HAP-1 (cell line): ENCODE results near the gene GULP1.
A peak's percentile ranks its signal among the peaks of the same experiment; 100 is the strongest.

Source experiments
- DNase-seq, 2 experiments: peaks; one replicate each; pipeline ENCODE4 v3.0.0-alpha.2; 2016 to 2020; ENCODE audit warnings: low spot score in 2 of 2
- H3K27me3 ChIP-seq: fragments of 250-450 bp; sonication (Bioruptor Pico); 2 replicates; pipeline ENCODE4 v1.5.1; 2020; ENCODE audit warnings: low read depth, mild to moderate bottlenecking, moderate library complexity
- H3K36me3 ChIP-seq: fragments of 250-450 bp; sonication (Bioruptor Pico); replicated peaks from 2 replicates; pipeline ENCODE4 v1.5.1; 2020; ENCODE audit warnings: mild to moderate bottlenecking
- H3K4me1 ChIP-seq: fragments of 250-450 bp; sonication (Bioruptor Pico); 2 replicates; pipeline ENCODE4 v1.5.1; 2020; ENCODE audit warnings: mild to moderate bottlenecking
- H3K4me3 ChIP-seq: fragments of 250-450 bp; sonication (Bioruptor Pico); 2 replicates; pipeline ENCODE4 v1.5.1; 2020; ENCODE audit warnings: mild to moderate bottlenecking, moderate library complexity
- H3K9me3 ChIP-seq: fragments of 250-450 bp; sonication (Bioruptor Pico); 2 replicates; pipeline ENCODE4 v1.5.1; 2020; ENCODE audit warnings: mild to moderate bottlenecking, moderate library complexity
- in situ Hi-C: fragments of 300-500 bp; cut with MboI; formaldehyde crosslinking; loops from 3 replicates; pipeline ENCODE4 v1.14.3; 2020; ENCODE audit warnings: low sequenced_read_pairs, inconsistent platforms, mixed read lengths

GULP1 gene

DNA sequence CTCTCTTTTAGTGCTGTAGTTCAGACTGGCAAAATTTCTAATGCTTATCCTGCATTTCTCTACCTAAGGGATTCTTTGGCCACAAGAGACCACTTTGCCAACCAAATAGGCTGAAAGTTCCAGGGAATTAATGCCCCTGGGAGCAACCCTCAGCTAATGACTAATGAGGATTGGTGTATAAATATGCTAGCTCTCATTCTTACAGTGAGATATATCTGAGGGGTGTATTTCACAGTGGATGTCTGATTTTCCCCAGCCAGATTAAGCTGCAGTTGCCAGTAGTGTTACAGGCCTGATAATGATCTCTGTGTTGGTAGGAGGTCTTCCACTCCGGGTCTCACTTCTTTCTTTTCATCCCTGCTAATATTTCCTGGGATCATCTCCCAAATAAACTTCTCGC, 90.4 kb downstream of the GULP1 start:
- no peak overlapping the region for H3K4me3 ChIP-seq
- peaks cover 5% of the 10 kb centered on the region for H3K4me1 ChIP-seq
- H3K9me3 ChIP-seq: peaks cover 2% of the 10 kb centered on the region; the same call in 1 of the 2 replicates
- no peaks in the 10 kb centered on the region for H3K27me3 ChIP-seq
- H3K36me3 ChIP-seq: peaks cover 13% of the 10 kb centered on the region
- no peak for DNase-seq
- in situ Hi-C loops: no loop called here

GRCh38 chr2:188383158-188383557, 91.5 kb downstream of the GULP1 start:
- H3K4me1 ChIP-seq: peaks cover 5% of the 10 kb centered on the region
- H3K9me3 ChIP-seq: peaks cover 2% of the 10 kb centered on the region; the same call in 1 of the 2 replicates
- no peaks in the 10 kb centered on the region for H3K27me3 ChIP-seq
- in situ Hi-C loops: no loop called here
- H3K4me3 ChIP-seq: no peak overlapping the region
- peaks cover 13% of the 10 kb centered on the region for H3K36me3 ChIP-seq
- no peak for DNase-seq

DNA sequence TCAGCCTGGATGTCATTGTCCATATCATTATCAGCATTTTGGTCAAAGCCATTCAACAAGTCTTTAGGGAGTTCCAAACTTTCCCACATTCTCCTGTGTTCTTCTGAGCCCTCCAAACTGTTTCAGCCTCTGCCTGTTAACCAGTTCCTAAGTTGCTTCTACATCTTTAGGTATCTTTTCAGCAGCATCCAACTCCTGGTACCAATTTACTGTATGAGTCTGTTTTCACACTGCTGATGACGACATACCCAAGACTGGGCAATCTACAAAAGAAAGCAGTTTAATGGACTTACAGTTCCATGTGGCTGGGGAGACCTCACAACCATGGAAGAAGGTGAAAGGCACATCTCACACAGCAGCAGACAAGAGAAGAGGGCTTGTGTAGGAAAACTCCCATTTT, 94.2 kb downstream of the GULP1 start:
- Histone ChIP-seq H3K27me3 (no peaks in the 10 kb centered on the region), H3K4me3 (no peak overlapping the region), H3K36me3 (peaks cover 13% of the 10 kb centered on the region)

DNA sequence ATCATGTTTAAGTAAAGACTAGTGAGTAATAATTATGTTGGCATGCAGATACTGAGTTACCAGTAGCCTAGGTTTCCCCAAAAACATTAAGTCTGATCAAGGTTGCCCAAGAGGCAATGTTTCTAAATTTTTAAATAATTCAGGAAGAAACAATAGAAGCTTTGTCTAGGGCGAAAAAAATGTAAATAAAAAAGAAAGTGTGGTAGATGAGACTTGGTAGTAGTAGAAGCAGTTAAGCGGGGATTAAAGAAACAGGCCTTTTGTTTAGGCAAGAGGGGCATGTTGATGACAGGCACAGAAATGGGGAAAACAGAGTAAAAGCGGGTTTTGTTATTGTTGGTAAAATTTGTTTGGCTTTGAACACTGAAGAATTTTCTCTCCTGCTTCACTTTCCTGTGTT, 97.2 kb downstream of the GULP1 start:
- no peak for DNase-seq
- peaks cover 13% of the 10 kb centered on the region for H3K36me3 ChIP-seq
- H3K9me3 ChIP-seq: peaks cover 8% of the 10 kb centered on the region
- H3K27me3 ChIP-seq: no peaks in the 10 kb centered on the region
- peaks cover 4% of the 10 kb centered on the region for H3K4me1 ChIP-seq
- no peak overlapping the region for H3K4me3 ChIP-seq
- in situ Hi-C loops: no loop called here

More for the DNA sequence above, 94.2 kb downstream of the GULP1 start:
- in situ Hi-C loops: no loop called here
- Histone ChIP-seq H3K4me1 (peaks cover 8% of the 10 kb centered on the region), H3K9me3 (peaks cover 2% of the 10 kb centered on the region)
- DNase-seq: no peak

- peaks cover 6% of the 10 kb centered on the region; the same call in 1 of the 2 replicates for H3K9me3 ChIP-seq
- no peak for DNase-seq
- in situ Hi-C loops: no loop called here
- no peaks in the 10 kb centered on the region for H3K27me3 ChIP-seq
- H3K4me3 ChIP-seq: no peak overlapping the region
- H3K36me3 ChIP-seq: no peaks in the 10 kb centered on the region; the same call in 1 of the 2 replicates
- peaks cover 4% of the 10 kb centered on the region for H3K4me1 ChIP-seq
Measured at GRCh38 chr2:188391354-188391753, 99.7 kb downstream of the GULP1 start.

- Histone ChIP-seq H3K4me1 (no peaks in the 10 kb centered on the region), H3K9me3 (peaks cover 6% of the 10 kb centered on the region; the same call in 1 of the 2 replicates), H3K4me3 (no peak overlapping the region), H3K27me3 (no peaks in the 10 kb centered on the region), H3K36me3 (no peaks in the 10 kb centered on the region; the same call in 1 of the 2 replicates)
- in situ Hi-C loops: no loop called here
- no peak for DNase-seq
Measured at GRCh38 chr2:188394931-188395472, 103.3 kb downstream of the GULP1 start.

- Histone ChIP-seq H3K9me3 (peaks cover 4% of the 10 kb centered on the region; the same call in 1 of the 2 replicates), H3K36me3 (no peaks in the 10 kb centered on the region; the same call in 1 of the 2 replicates), H3K27me3 (no peaks in the 10 kb centered on the region), H3K4me3 (no peak overlapping the region), H3K4me1 (no peaks in the 10 kb centered on the region)
- in situ Hi-C loops: no loop called here
- peak in 1 of 2 experiments; percentile 15 for DNase-seq
Measured at GRCh38 chr2:188395903-188396689, 104.4 kb downstream of the GULP1 start.

GRCh38 chr2:188399159-188399558, 107.5 kb downstream of the GULP1 start:
- no peak overlapping the region for H3K4me3 ChIP-seq
- H3K9me3 ChIP-seq: no peaks in the 10 kb centered on the region
- H3K27me3 ChIP-seq: no peaks in the 10 kb centered on the region
- DNase-seq: no peak
- H3K36me3 ChIP-seq: no peaks in the 10 kb centered on the region
- in situ Hi-C loops: no loop called here
- no peaks in the 10 kb centered on the region for H3K4me1 ChIP-seq

- Histone ChIP-seq H3K27me3 (no peaks in the 10 kb centered on the region), H3K4me1 (no peaks in the 10 kb centered on the region), H3K4me3 (no peak overlapping the region), H3K36me3 (no peaks in the 10 kb centered on the region), H3K9me3 (no peaks in the 10 kb centered on the region)
- in situ Hi-C loops: no loop called here
- DNase-seq: no peak
Measured at GRCh38 chr2:188403676-188404075, 112.0 kb downstream of the GULP1 start.

- no peaks in the 10 kb centered on the region for H3K36me3 ChIP-seq
- no peak for DNase-seq
- no peaks in the 10 kb centered on the region for H3K27me3 ChIP-seq
- H3K4me1 ChIP-seq: no peaks in the 10 kb centered on the region
- in situ Hi-C loops: no loop called here
- no peaks in the 10 kb centered on the region for H3K9me3 ChIP-seq
- H3K4me3 ChIP-seq: no peak overlapping the region
Measured at GRCh38 chr2:188404341-188405004, 112.8 kb downstream of the GULP1 start.

- Histone ChIP-seq H3K4me3 (no peak overlapping the region), H3K4me1 (no peaks in the 10 kb centered on the region), H3K36me3 (no peaks in the 10 kb centered on the region), H3K9me3 (no peaks in the 10 kb centered on the region), H3K27me3 (no peaks in the 10 kb centered on the region)
- in situ Hi-C loops: no loop called here
- no peak for DNase-seq
Measured at GRCh38 chr2:188406414-188406813, 114.7 kb downstream of the GULP1 start.

- H3K4me1 ChIP-seq: peaks cover 12% of the 10 kb centered on the region
- in situ Hi-C loops: no loop called here
- no peaks in the 10 kb centered on the region for H3K9me3 ChIP-seq
- DNase-seq: no peak
- H3K36me3 ChIP-seq: no peaks in the 10 kb centered on the region
- no peaks in the 10 kb centered on the region for H3K27me3 ChIP-seq
- no peak overlapping the region for H3K4me3 ChIP-seq
Measured at GRCh38 chr2:188410504-188411235, 119.0 kb downstream of the GULP1 start.

GRCh38 chr2:188412190-188412589, 120.5 kb downstream of the GULP1 start:
- Histone ChIP-seq H3K4me1 (peaks cover 16% of the 10 kb centered on the region), H3K4me3 (no peak overlapping the region), H3K36me3 (no peaks in the 10 kb centered on the region), H3K9me3 (no peaks in the 10 kb centered on the region), H3K27me3 (no peaks in the 10 kb centered on the region)
- in situ Hi-C loops: no loop called here
- DNase-seq: no peak
